Upper lobe of left lung (tissue), 6 donors: ENCODE results near the gene TACC2. TPM values are rescaled to one million over a fixed set of nuclear protein-coding genes. Genes with fewer than 3 reads are reported as not detected.

Experiments
- ATAC-seq, 2 donors: fragments of 200-7000 bp; cut with Tn5 transposase; one replicate each; pipeline ENCODE4 v1.9.1; 2022; ENCODE audit warnings: mild to moderate bottlenecking in 2 of 2, moderate library complexity in 2 of 2; ENCODE audit not compliant: low FRiP score in 2 of 2
- DNase-seq, 2 donors: peaks; one replicate each; pipeline ENCODE4 v3.0.0-alpha.2; 2019 to 2020
- H3K27ac ChIP-seq, 4 donors: fragments of 200-600 bp; sonication (generic); one replicate each; pipeline ENCODE4 v1.5.1; 2016 to 2019
- H3K27me3 ChIP-seq, 4 donors: fragments of 200-600 bp; sonication (generic); one replicate each; pipeline ENCODE4 v1.5.1; 2017 to 2019
- H3K36me3 ChIP-seq, 4 donors: fragments of 200-600 bp; sonication (generic); one replicate each; pipeline ENCODE4 v1.5.1; 2016 to 2019
- H3K4me1 ChIP-seq, 4 donors: fragments of 200-600 bp; sonication (generic); one replicate each; pipeline ENCODE4 v1.5.1; 2018 to 2019
- H3K4me3 ChIP-seq, 4 donors: fragments of 200-600 bp; sonication (generic); one replicate each; pipeline ENCODE4 v1.5.1; 2017 to 2019; ENCODE audit warnings: mild to moderate bottlenecking in 2 of 4, moderate library complexity in 1 of 4
- H3K9me3 ChIP-seq, 4 donors: fragments of 200-600 bp; sonication (generic); one replicate each; pipeline ENCODE4 v1.5.1; 2018 to 2019
- EP300 ChIP-seq, 4 donors: sonication (generic); formaldehyde crosslinking; IDR thresholded peaks; one replicate each; pipeline ENCODE4 v1.5.1; 2017; ENCODE audit warnings: antibody characterized with exemption in 4 of 4, control low read depth in 2 of 4
- POLR2A ChIP-seq, 4 donors: fragments of 450-650 bp; IDR thresholded peaks; one replicate each; pipeline ENCODE4 v1.5.1; 2016 to 2017; ENCODE audit warnings: antibody characterized with exemption in 4 of 4, mild to moderate bottlenecking in 2 of 4
- POLR2AphosphoS5 ChIP-seq, 2 donors: sonication (generic); formaldehyde crosslinking; IDR thresholded peaks; one replicate each; pipeline ENCODE4 v1.5.1; 2017; ENCODE audit warnings: antibody characterized with exemption in 2 of 2
- WGBS, 2 donors: methylation state at CpG; one replicate each; pipeline ENCODE4 v1.1.5; 2017 to 2018; 5-methylcytosine and 5-hydroxymethylcytosine counted together
- total RNA-seq, 6 donors: library from RNA; depleted of rRNA in 4 of 6; stranded (reverse); fragments of >200 nt in 4 of 6; gene quantifications; one replicate each; pipeline versions ENCODE4 v1.1.0 to v1.2.1, GENCODE V29; 2016 to 2021
- TF ChIP-seq, protein P1 (sequence below), 6 experiments: fragments of 450-650 bp in 4 of 6; fragments of 200-600 bp in 2 of 6; sonication (generic) in 2 of 6; IDR thresholded peaks; one replicate each; pipeline ENCODE4 v1.5.1; 2016 to 2019; ENCODE audit warnings: antibody characterized with exemption in 6 of 6
- donor health status: DM: no; HTN: no; CAD: no; lungs with moderate emphysema.
- donor health status: DM: no; HTN: yes; CAD: no; lungs with severe emphysema.

Gene TACC2
- total RNA-seq, 6 donors from 2014 or later = 158 to 701 (median 386) TPM

GRCh38 chr10:121994429-121994941 lies 5.5 kb downstream of the TACC2 start:
- peak; percentile 25 to 61 for ATAC-seq
- Histone ChIP-seq H3K36me3 (no peaks in the 10 kb centered on the region), H3K4me1 (peaks cover 0 to 31% (median 13%) of the 10 kb centered on the region in 4 donors)

DNA sequence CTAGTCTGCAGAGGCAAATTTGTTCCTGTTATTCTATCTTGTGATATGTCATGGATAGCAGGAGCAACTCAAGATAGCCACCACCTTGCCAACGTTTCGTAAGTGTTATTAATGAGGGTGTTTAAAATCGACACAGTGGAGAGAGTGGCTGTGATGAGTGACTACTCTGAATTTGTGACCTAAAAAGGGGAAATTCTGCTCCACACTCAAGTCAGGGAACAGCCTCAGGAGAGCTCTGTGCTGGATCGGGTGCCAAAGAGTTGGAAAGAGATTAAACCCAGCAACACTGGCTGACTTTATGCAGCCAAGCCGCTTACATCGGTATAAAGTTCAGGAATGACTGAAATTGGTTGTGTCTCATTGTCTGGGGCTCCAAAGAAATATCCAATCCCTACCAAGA lies 9.5 kb downstream of the TACC2 start:
- WGBS, 2 donors = 70 to 73% methylated on average over 6 of the region's 6 CpGs
- H3K4me1 ChIP-seq = peaks cover 0 to 19% (median 1%) of the 10 kb centered on the region in 4 donors
- H3K9me3 ChIP-seq = peaks cover 0 to 15% (median 6%) of the 10 kb centered on the region in 4 donors
- no peak for TF ChIP-seq EP300 (IDR thresholded peaks at IDR 0.05)
- no peak for TF ChIP-seq POLR2A (IDR thresholded peaks at IDR 0.05)
- TF ChIP-seq, protein P1, sequence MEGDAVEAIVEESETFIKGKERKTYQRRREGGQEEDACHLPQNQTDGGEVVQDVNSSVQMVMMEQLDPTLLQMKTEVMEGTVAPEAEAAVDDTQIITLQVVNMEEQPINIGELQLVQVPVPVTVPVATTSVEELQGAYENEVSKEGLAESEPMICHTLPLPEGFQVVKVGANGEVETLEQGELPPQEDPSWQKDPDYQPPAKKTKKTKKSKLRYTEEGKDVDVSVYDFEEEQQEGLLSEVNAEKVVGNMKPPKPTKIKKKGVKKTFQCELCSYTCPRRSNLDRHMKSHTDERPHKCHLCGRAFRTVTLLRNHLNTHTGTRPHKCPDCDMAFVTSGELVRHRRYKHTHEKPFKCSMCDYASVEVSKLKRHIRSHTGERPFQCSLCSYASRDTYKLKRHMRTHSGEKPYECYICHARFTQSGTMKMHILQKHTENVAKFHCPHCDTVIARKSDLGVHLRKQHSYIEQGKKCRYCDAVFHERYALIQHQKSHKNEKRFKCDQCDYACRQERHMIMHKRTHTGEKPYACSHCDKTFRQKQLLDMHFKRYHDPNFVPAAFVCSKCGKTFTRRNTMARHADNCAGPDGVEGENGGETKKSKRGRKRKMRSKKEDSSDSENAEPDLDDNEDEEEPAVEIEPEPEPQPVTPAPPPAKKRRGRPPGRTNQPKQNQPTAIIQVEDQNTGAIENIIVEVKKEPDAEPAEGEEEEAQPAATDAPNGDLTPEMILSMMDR (IDR thresholded peaks at IDR 0.05) = no peak
- no peak for TF ChIP-seq POLR2AphosphoS5 (IDR thresholded peaks at IDR 0.05)
- DNase-seq (no peak), ATAC-seq (peak in 1 of 2 donors; percentile 25)
- H3K36me3 ChIP-seq = no peaks in the 10 kb centered on the region
- no peaks in the 10 kb centered on the region for H3K27me3 ChIP-seq
- H3K4me3 ChIP-seq = no peak overlapping the region
- H3K27ac ChIP-seq = no peak overlapping the region

More at GRCh38 chr10:121994429-121994941, 5.5 kb downstream of the TACC2 start:
- H3K9me3 ChIP-seq = no peaks in the 10 kb centered on the region
- H3K27me3 ChIP-seq = no peaks in the 10 kb centered on the region
- DNase-seq = peak in 1 of 2 donors; percentile 74
- TF ChIP-seq, protein P1 (IDR thresholded peaks at IDR 0.05) = no peak
- peak in 1 of 4 donors; percentile 13 for TF ChIP-seq POLR2A (IDR thresholded peaks at IDR 0.05)
- peak overlapping the region; percentile 46 to 83 (median 76) for H3K27ac ChIP-seq
- 42 to 55% methylated on average over 10 of the region's 10 CpGs for WGBS, 2 donors
- no peak overlapping the region for H3K4me3 ChIP-seq

- H3K27ac ChIP-seq = no peak overlapping the region
- no peak overlapping the region for H3K4me3 ChIP-seq
- H3K27me3 ChIP-seq = no peaks in the 10 kb centered on the region
- peaks cover 0 to 15% (median 6%) of the 10 kb centered on the region in 4 donors for H3K9me3 ChIP-seq
- peaks cover 0 to 10% (median 1%) of the 10 kb centered on the region in 4 donors for H3K4me1 ChIP-seq
- ATAC-seq (no peak), DNase-seq (no peak)
- TF ChIP-seq POLR2AphosphoS5 (IDR thresholded peaks at IDR 0.05) (no peak), EP300 (IDR thresholded peaks at IDR 0.05) (no peak), POLR2A (IDR thresholded peaks at IDR 0.05) (no peak)
- TF ChIP-seq, protein P1 (IDR thresholded peaks at IDR 0.05) = no peak
- 95 to 97% methylated on average over 4 of the region's 4 CpGs for WGBS, 2 donors
- H3K36me3 ChIP-seq = no peaks in the 10 kb centered on the region
Observed at GRCh38 chr10:121999301-121999700, 10.3 kb downstream of the TACC2 start.

DNA sequence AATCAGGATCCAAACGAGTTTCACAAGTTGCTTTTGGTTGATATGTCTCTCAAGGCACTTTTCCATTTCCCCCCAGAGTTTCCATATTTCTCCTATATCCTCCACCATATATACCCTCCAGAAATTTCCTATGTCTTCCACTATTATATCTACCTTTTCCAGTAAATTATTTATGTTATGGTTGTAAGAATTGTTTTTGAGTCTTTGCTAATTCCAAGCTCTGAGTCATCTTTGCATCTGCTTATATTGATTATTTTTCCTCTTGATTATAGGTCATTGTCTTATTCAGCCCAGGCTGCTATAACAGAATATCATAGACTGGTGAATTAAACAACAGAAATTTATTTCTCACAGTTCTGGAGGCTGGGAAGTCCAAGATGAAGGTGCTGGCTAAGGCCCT lies 12.7 kb downstream of the TACC2 start:
- ATAC-seq (no peak), DNase-seq (no peak)
- WGBS, 2 donors = 59 to 61% methylated on average over 1 of the region's 1 CpG
- Histone ChIP-seq H3K4me3 (no peak overlapping the region), H3K27ac (no peak overlapping the region), H3K36me3 (no peaks in the 10 kb centered on the region), H3K9me3 (peaks cover 0 to 15% (median 6%) of the 10 kb centered on the region in 4 donors), H3K4me1 (no peaks in the 10 kb centered on the region), H3K27me3 (no peaks in the 10 kb centered on the region)
- TF ChIP-seq, protein P1 (IDR thresholded peaks at IDR 0.05) = no peak
- no peak for TF ChIP-seq EP300 (IDR thresholded peaks at IDR 0.05)
- TF ChIP-seq POLR2AphosphoS5 (IDR thresholded peaks at IDR 0.05) = no peak
- TF ChIP-seq POLR2A (IDR thresholded peaks at IDR 0.05) = no peak

- DNase-seq = no peak
- no peak overlapping the region for H3K27ac ChIP-seq
- H3K4me1 ChIP-seq = peaks cover 0 to 5% (median 0%) of the 10 kb centered on the region in 4 donors
Observed at GRCh38 chr10:122007415-122007814, 18.5 kb downstream of the TACC2 start.

More at GRCh38 chr10:122007415-122007814, 18.5 kb downstream of the TACC2 start:
- ATAC-seq = no peak
- no peak for TF ChIP-seq EP300 (IDR thresholded peaks at IDR 0.05)
- TF ChIP-seq, protein P1 (IDR thresholded peaks at IDR 0.05) = no peak
- TF ChIP-seq POLR2A (IDR thresholded peaks at IDR 0.05) = no peak
- no peak for TF ChIP-seq POLR2AphosphoS5 (IDR thresholded peaks at IDR 0.05)
- H3K9me3 ChIP-seq = peaks cover 0 to 3% (median 0%) of the 10 kb centered on the region in 4 donors
- no peak overlapping the region for H3K4me3 ChIP-seq
- no peaks in the 10 kb centered on the region for H3K36me3 ChIP-seq
- H3K27me3 ChIP-seq = no peaks in the 10 kb centered on the region
- 64 to 71% methylated on average over 3 of the region's 3 CpGs for WGBS, 2 donors
